Heart left ventricle (tissue), 13 donors: ENCODE results near the gene LKAAEAR1.

Source experiments
- CTCF ChIP-seq, 12 donors: fragments of 200-600 bp; sonication (generic) in 4 of 12; IDR thresholded peaks; one replicate each; pipeline versions ENCODE4 v1.5.0 to v1.8.0; 2018 to 2022; ENCODE audit warnings: antibody characterized with exemption in 12 of 12, mild to moderate bottlenecking in 5 of 12
- POLR2A ChIP-seq, 2 donors: fragments of 450-650 bp; IDR thresholded peaks; one replicate each; pipeline ENCODE4 v1.6.1; 2017; ENCODE audit warnings: antibody characterized with exemption in 2 of 2, mild to moderate bottlenecking in 2 of 2, moderate library complexity in 2 of 2
- donor health status: ischemic (EF 13 %, LVEDD 7.1; RV severe dilation, severe dysfunction).
- donor health status: DM: no; HTN: yes; CAD: no.
- donor health status: DM: no; HTN: no; CAD: no.
- donor health status: ischemic (EF 25% LVEDD 6.9; RV normal size, moderate dysfunction).
- donor health status: ischemic (EF 25% LVEDD 5.7; RV mildly dilated, moderate dysfunction).
- donor health status: ischemic (EF 35%, LVEDD 5.7; RV mildly dilated, moderate dysfunction).
- donor health status: nonischemic (EF 11% LVEDD 7.7; RV severe dilation, severe dysfunction).
- donor health status: DM: yes; HTN: yes; CAD: no.
- donor health status: PGD.
- donor health status: ischemic (EF 29% LVEDD 5.4; RV normal size, mild dysfunction).
- donor health status: nonischemic (EF 23%, LVEDD 6.1; RV moderate dilation, normal function).

DNA sequence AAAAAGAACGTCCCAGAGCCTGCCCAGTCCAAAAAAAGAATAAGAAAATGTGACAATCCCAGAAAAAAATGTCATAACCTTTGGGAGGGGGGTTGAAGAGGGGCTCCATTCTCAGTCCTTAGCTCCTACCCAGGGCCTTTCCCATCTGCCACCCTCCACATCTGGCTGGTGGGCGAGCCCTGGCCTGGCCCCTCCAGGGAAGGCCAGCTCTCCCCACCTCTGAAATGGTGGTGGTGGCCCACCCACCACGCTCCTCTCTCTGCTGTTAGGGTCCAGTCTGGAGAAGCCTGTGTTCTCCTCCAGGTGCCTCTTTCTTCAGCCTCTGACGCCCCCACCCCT is 5.3 kb downstream of the LKAAEAR1 start:
- TF ChIP-seq POLR2A (IDR thresholded peaks at IDR 0.05) (no peak), CTCF (IDR thresholded peaks at IDR 0.05) (no peak)
